Measurements from ENCODE around the gene HDAC8.

Gene HDAC8

DNA sequence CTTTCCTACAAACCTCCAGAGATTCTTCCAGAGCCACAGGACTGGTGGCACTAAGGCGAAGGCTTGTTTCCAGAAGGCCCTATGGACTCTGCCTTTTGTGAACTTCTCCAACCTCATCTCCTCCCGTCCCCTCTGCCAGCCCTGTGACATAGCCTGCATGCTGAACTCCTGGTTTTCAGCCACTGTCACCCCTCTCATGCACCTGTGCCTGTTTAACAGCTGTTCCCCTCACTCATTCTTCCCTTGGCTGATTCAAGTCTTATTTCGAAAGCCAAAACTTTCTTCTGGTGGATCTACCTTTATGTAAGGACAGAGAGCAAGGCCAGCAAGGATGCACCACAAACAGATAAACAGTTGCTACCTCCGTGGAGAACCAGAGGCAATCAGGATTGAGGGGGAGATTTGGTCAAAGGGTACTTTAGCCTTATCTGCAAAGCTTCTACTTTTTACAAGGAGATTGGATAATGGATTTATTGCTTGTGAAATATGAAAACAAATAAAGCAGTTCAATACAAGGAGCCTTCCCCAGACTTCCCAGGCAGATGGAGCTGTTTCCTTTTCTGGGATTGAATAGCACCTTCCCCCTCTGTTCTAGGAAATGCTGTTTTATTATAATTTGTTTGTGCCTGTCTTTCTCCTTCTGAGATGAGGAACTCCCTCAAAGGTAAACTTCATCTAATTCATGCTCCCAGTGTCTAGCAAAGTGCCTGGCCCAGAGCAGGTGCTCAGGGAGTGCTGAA lies 272.6 kb downstream of the HDAC8 start:
- in situ Hi-C loops (cut with MboI; ENCODE audit: low sequenced_read_pairs) = no loop called here

DNA sequence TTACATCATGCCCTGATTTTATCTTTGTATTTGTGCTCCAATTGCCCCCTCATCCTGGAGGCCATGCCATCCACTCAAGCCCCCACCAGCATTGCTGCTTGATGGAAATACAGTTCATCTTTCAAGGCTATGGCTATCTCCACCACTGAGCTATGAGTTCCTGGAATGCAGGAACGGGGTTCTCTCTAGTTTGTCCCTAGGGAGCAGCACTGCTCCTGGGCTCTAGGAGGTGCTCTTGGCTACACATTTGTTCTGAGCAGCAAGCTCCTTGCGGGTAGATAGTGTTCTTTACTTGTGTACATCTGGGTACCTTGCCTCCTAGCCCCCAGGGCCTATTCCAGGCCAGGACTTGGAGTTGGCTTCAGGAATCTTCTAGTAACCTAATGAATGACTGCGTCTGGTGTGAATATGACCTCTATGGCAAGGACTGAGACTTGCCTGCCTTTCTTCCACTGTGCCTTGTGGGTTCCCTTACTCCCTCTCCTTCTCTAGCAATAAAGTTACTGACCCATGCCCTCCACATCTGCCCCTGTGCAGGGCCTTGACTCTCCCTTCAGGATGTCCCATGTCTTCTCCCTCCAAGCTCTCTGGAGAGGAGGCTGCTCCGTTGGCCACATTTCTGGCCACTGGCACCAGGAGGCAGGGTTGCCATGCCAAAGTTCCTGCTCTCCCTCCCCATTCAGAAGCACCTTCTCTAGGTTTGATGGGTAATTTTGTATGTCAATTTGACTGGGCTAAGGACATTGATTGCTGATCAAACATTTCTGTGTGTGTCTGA lies 274.5 kb downstream of the HDAC8 start:
- in situ Hi-C loops (cut with MboI; ENCODE audit: low sequenced_read_pairs) = no loop called here

DNA sequence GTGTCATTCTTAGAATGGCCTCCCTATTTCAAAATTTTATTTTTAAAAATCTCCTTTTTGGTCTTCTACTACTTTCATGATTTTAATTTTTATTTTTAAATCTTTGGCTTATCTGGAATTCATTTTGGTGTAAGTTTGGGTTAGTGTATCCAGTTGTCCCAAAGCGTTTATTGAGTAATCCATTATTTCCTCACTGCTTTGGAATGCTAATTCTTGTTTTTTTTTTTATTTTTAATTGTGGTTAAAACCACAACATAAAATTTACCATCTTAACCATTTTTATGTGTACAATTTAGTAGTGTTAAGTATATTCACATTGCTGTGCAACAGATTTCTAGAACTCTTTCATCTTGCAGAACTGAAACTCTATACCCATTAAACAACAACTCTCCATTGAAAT lies 275.7 kb downstream of the HDAC8 start:
- in situ Hi-C loops (cut with MboI; ENCODE audit: low sequenced_read_pairs) = no loop called here

DNA sequence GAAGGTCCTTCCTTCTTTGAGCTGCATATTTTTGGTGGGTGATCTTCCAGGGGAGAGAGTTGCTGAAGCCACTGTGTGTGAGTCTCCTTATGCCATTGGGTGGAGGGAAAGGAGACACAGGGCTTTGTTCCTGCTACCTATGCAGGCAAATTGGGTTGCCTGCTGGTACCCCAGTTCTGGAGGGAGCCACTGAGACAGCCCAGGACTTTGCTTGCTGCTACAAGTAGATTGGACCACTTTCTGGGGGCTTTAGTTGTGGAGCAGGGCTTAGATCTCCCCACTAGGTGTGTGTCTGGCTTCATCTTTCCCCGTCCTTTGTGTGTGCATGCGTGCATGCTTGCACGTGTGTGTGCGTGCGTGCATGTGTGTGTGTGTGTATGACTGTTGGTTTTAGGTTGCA lies 276.9 kb downstream of the HDAC8 start:
- in situ Hi-C loops (cut with MboI; ENCODE audit: low sequenced_read_pairs) = no loop called here

DNA sequence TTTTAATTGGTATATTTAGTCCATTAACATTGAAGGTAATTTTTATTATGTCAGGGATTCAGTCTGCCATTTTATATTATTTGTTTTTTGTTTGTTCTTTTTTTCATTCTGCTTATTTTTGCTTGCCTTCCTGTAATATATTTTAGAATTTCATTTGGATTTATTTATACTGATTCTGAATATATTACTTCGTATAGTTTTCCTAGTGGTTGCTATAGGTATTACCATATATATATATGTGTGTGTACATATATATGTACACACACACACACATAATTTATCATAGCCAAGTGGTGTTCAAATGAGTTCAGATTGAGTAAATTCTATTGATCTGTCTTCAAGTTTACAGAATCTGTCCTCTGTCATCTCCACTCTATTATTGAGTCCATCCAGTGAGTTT lies 278.1 kb downstream of the HDAC8 start:
- in situ Hi-C loops (cut with MboI; ENCODE audit: low sequenced_read_pairs) = no loop called here

DNA sequence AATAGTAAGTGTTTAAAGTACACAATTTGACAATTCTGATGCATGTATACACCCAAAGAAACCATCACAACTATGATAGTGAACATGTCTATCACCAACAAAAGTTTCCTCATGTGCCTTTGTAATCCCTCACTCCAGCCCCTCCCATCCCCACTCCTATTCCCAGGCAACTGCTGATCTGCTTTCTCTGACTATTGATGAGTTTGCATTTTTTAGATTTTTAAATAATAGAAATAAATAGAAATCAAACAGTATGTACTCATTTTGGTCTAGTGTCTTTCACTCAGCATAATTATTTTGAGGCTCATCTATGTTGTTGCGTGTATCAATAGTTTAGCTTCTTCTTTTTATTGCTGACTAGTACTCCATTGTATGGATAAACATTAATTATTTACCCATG lies 290.3 kb downstream of the HDAC8 start:
- in situ Hi-C loops (cut with MboI; ENCODE audit: low sequenced_read_pairs) = no loop called here

DNA sequence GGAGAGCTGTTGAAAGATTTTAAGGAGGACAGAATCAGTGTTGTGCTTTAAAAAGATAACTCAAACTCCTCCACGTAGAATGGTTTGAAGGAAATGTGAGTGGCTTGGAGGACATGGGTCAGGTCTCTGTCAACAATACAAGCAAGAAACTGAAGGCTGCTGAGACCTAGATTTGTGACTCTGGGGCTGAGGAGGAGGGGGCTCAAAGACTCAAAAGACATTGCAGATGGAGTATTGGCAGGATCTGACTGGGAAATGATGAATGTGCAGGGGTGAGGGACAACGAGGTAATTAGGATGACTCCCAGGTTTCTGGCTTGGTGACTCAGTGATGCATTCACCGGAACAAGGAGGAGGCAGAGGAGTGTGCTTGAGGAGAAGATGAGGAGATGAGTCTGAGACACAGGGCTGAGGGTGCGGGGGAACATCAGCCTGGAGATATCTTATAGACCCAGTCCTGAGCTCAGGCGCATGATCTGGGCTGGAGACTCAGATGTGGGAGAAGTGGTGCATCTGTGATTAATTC lies 292.3 kb downstream of the HDAC8 start:
- in situ Hi-C loops (cut with MboI; ENCODE audit: low sequenced_read_pairs) = no loop called here
